ENCODE results near the gene ZMAT3. TPM values are rescaled to one million over a fixed set of nuclear protein-coding genes. Genes with fewer than 3 reads are reported as not detected.

The ZMAT3 gene
- total RNA-seq, 1 donor from 2014 or later = 49.3 TPM

GRCh38 chr3:179105881-179106280 lies 34.3 kb upstream of the ZMAT3 start:
- Histone ChIP-seq H3K27me3 (ENCODE audit: control insufficient read depth, insufficient read depth, low read length) (no peaks in the 10 kb centered on the region), H3K36me3 (ENCODE audit: control insufficient read depth, insufficient read depth, low read length) (no peaks in the 10 kb centered on the region), H3K4me3 (ENCODE audit: low read depth, low read length) (no peak overlapping the region)
- no peak for DNase-seq (ENCODE audit: low read depth)
- no peak for TF ChIP-seq CTCF (IDR thresholded peaks at IDR 0.05; ENCODE audit: insufficient read depth, low read length, poor library complexity, severe bottlenecking)

GRCh38 chr3:179100652-179101051 lies 29.0 kb upstream of the ZMAT3 start:
- DNase-seq (ENCODE audit: low read depth) = no peak
- H3K4me3 ChIP-seq (ENCODE audit: low read depth, low read length) = no peak overlapping the region
- no peaks in the 10 kb centered on the region for H3K36me3 ChIP-seq (ENCODE audit: control insufficient read depth, insufficient read depth, low read length)
- no peak for TF ChIP-seq CTCF (IDR thresholded peaks at IDR 0.05; ENCODE audit: insufficient read depth, low read length, poor library complexity, severe bottlenecking)
- H3K27me3 ChIP-seq (ENCODE audit: control insufficient read depth, insufficient read depth, low read length) = no peaks in the 10 kb centered on the region

GRCh38 chr3:179098388-179099077 lies 26.9 kb upstream of the ZMAT3 start:
- Histone ChIP-seq H3K4me3 (ENCODE audit: low read depth, low read length) (no peak overlapping the region), H3K27me3 (ENCODE audit: control insufficient read depth, insufficient read depth, low read length) (no peaks in the 10 kb centered on the region), H3K36me3 (ENCODE audit: control insufficient read depth, insufficient read depth, low read length) (no peaks in the 10 kb centered on the region)
- TF ChIP-seq CTCF (IDR thresholded peaks at IDR 0.05; ENCODE audit: insufficient read depth, low read length, poor library complexity, severe bottlenecking) = no peak
- DNase-seq (ENCODE audit: low read depth) = no peak

GRCh38 chr3:179093807-179094206 lies 22.2 kb upstream of the ZMAT3 start:
- Histone ChIP-seq H3K4me3 (ENCODE audit: low read depth, low read length) (no peak overlapping the region), H3K27me3 (ENCODE audit: control insufficient read depth, insufficient read depth, low read length) (no peaks in the 10 kb centered on the region), H3K36me3 (ENCODE audit: control insufficient read depth, insufficient read depth, low read length) (no peaks in the 10 kb centered on the region)
- TF ChIP-seq CTCF (IDR thresholded peaks at IDR 0.05; ENCODE audit: insufficient read depth, low read length, poor library complexity, severe bottlenecking) = no peak
- DNase-seq (ENCODE audit: low read depth) = no peak

GRCh38 chr3:179091113-179091512 lies 19.5 kb upstream of the ZMAT3 start:
- H3K27me3 ChIP-seq (ENCODE audit: control insufficient read depth, insufficient read depth, low read length) = no peaks in the 10 kb centered on the region

More at GRCh38 chr3:179091113-179091512, 19.5 kb upstream of the ZMAT3 start:
- Histone ChIP-seq H3K4me3 (ENCODE audit: low read depth, low read length) (no peak overlapping the region), H3K36me3 (ENCODE audit: control insufficient read depth, insufficient read depth, low read length) (no peaks in the 10 kb centered on the region)
- no peak for TF ChIP-seq CTCF (IDR thresholded peaks at IDR 0.05; ENCODE audit: insufficient read depth, low read length, poor library complexity, severe bottlenecking)
- DNase-seq (ENCODE audit: low read depth) = no peak
